ENCODE measurements around the gene ZNF423.

DNA sequence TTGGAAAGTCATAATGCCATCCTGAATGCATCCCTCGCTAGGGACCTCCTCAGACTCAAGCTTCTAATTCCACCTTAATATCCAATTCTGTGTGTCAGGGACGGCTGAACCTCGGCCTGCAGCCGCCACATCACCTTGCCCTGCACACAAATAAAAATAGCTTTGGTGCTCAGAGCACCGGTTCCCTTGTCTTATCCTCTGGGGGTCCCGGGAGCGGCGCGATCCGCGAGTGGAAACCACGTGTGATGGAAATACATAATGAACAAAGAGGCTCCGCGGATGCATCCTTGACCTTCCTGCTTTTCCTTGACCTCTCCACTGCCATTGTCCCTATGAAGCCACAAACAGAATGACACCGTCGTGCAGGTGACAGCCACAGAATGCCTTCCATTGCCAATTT, 143.4 kb downstream of the ZNF423 start:
- TF ChIP-seq, protein P1, sequence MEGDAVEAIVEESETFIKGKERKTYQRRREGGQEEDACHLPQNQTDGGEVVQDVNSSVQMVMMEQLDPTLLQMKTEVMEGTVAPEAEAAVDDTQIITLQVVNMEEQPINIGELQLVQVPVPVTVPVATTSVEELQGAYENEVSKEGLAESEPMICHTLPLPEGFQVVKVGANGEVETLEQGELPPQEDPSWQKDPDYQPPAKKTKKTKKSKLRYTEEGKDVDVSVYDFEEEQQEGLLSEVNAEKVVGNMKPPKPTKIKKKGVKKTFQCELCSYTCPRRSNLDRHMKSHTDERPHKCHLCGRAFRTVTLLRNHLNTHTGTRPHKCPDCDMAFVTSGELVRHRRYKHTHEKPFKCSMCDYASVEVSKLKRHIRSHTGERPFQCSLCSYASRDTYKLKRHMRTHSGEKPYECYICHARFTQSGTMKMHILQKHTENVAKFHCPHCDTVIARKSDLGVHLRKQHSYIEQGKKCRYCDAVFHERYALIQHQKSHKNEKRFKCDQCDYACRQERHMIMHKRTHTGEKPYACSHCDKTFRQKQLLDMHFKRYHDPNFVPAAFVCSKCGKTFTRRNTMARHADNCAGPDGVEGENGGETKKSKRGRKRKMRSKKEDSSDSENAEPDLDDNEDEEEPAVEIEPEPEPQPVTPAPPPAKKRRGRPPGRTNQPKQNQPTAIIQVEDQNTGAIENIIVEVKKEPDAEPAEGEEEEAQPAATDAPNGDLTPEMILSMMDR (IDR thresholded peaks at IDR 0.05), result no peak
- no peak for TF ChIP-seq POLR2A (IDR thresholded peaks at IDR 0.05)

Data from Peyer's patch (tissue), 4 donors.